Motor neuron (in vitro differentiated cells): Measurements from ENCODE around the gene GLIPR1. TPM values are rescaled to one million over a fixed set of nuclear protein-coding genes. Genes with fewer than 3 reads are reported as not detected.

ENCODE experiments used
- total RNA-seq, 8 experiments: library from RNA; unstranded; fragments of 300-600 nt; gene quantifications; 2 replicates each; pipeline versions ENCODE4 v1.2.3 to v1.2.4, GENCODE V29; 2022

The GLIPR1 gene
- total RNA-seq, 8 experiments from 2014 or later = 1.1 to 26.1 (median 3.3) TPM

Other genes starting within 250 kb of the GLIPR1 start
- 10 to 100 TPM in 1 of 8 experiments, 1 to 10 TPM in 3, under 1 TPM in 4; 0.41 to 16.0 (median 3.0) TPM for gene CAPS2, start 150.4 kb upstream of the GLIPR1 start, total RNA-seq
- 1 to 10 TPM in 1 of 8 experiments, under 1 TPM in 2, not detected in 5; 0.43 to 1.4 (median 0.81) TPM for gene GLIPR1L1, start 146.1 kb upstream of the GLIPR1 start, total RNA-seq
- gene GLIPR1L2, start 89.7 kb upstream of the GLIPR1 start, total RNA-seq = 1 to 10 TPM in 2 of 8 experiments, under 1 TPM in 4, not detected in 2; 0.08 to 3.1 (median 0.38) TPM
- gene KRR1, start 30.9 kb downstream of the GLIPR1 start, total RNA-seq = 10 to 100 TPM; 21.1 to 60.7 (median 33.4) TPM